Panc1 (cell line): Measurements from ENCODE around the gene KRTAP10-6. TPM values are rescaled to one million over a fixed set of nuclear protein-coding genes. Genes with fewer than 3 reads are reported as not detected.

Source experiments
- ATAC-seq: fragments of 200-7000 bp; cut with Tn5 transposase; 2 replicates; pipeline ENCODE4 v1.9.1; 2020; ENCODE audit warnings: mild to moderate bottlenecking, moderate library complexity
- BruUV-seq: library from RNA; stranded (reverse); fragments of 400-500 nt; replicated peaks from 2 replicates; lab custom pipeline; 2021; lab: Mats Ljungman, UMichigan
- CTCF ChIA-PET: fragments of 300-600 bp; sonication (Branson Sonifier 250); formaldehyde crosslinking; loops from one replicate; lab custom pipeline; 2022; ENCODE audit warnings: antibody characterized with exemption; lab: Charles Lee
- POLR2A ChIA-PET: fragments of 300-600 bp; sonication (Branson Sonifier 250); formaldehyde crosslinking; loops from one replicate; lab custom pipeline; 2022; ENCODE audit warnings: antibody characterized with exemption; lab: Charles Lee
- DNase-seq: peaks from one replicate; pipeline ENCODE4 v3.0.0-alpha.2; 2010; ENCODE audit warnings: low read depth, low spot score
- H3K27ac ChIP-seq: 2 replicates; pipeline ENCODE4 v1.5.1; 2011; ENCODE audit warnings: mild to moderate bottlenecking, low read length, inconsistent platforms
- H3K27me3 ChIP-seq: fragments of 200-500 bp; sonication (Bioruptor generic); 2 replicates; pipeline ENCODE4 v1.6.0; 2014; ENCODE audit warnings: low read length, inconsistent platforms; ENCODE audit not compliant: control insufficient read depth, insufficient read depth
- H3K36me3 ChIP-seq: fragments of 200-500 bp; sonication (Bioruptor generic); 2 replicates; pipeline ENCODE4 v1.5.1; 2014; ENCODE audit warnings: inconsistent platforms, mild to moderate bottlenecking, low read length, moderate library complexity; ENCODE audit not compliant: control insufficient read depth, insufficient read depth
- H3K4me1 ChIP-seq: 2 replicates; pipeline ENCODE4 v1.5.1; 2011; ENCODE audit warnings: inconsistent platforms, mild to moderate bottlenecking, low read length, moderate library complexity; ENCODE audit not compliant: control insufficient read depth, insufficient read depth
- H3K4me3 ChIP-seq, 2 experiments: 2 replicates each; pipeline ENCODE4 v1.5.1; 2011 to 2012; ENCODE audit warnings: low read depth in 2 of 2, low read length in 2 of 2, mild to moderate bottlenecking in 2 of 2, inconsistent platforms in 1 of 2, moderate library complexity in 1 of 2
- H3K9me3 ChIP-seq: fragments of 200-500 bp; sonication (Bioruptor generic); 2 replicates; pipeline ENCODE4 v1.5.1; 2014; ENCODE audit warnings: low read depth, mild to moderate bottlenecking, inconsistent platforms, low read length, moderate library complexity; ENCODE audit not compliant: control insufficient read depth, insufficient read depth
- POLR2AphosphoS5 ChIP-seq: IDR thresholded peaks from 2 replicates; pipeline ENCODE4 v1.6.1; 2012; ENCODE audit warnings: mild to moderate bottlenecking, low read depth, low read length, moderate library complexity
- REST ChIP-seq, 2 experiments: IDR thresholded peaks; 2 replicates each; pipeline ENCODE4 v1.6.1; 2011 to 2012; ENCODE audit warnings: low read depth in 2 of 2, control low read depth in 1 of 2, low read length in 1 of 2, mild to moderate bottlenecking in 1 of 2, moderate library complexity in 1 of 2; ENCODE audit not compliant: insufficient read depth in 1 of 2
- in situ Hi-C: cut with HindIII; loops from 2 replicates; pipeline ENCODE4 v1.10.0; 2016; ENCODE audit warnings: low sequenced_read_pairs, low pct_unique_long_range_greater_than_20kb
- intact Hi-C: fragments of 100-400 bp; cut with micrococcal nuclease; formaldehyde crosslinking; loops from one replicate; pipeline ENCODE4 v1.10.0; 2022; ENCODE audit not compliant: unreplicated experiment
- total RNA-seq: library from RNA; stranded (reverse); gene quantifications from one replicate; pipeline ENCODE4 v1.2.1, GENCODE V29; 2021; ENCODE audit not compliant: unreplicated experiment
- TF ChIP-seq, protein P1 (sequence below): fragments of 450-650 bp; IDR thresholded peaks from 2 replicates; pipeline ENCODE4 v1.5.1; 2017; ENCODE audit warnings: mild to moderate bottlenecking

KRTAP10-6 gene
- total RNA-seq, 1 experiment from 2014 or later, result not detected

- ChIA-PET CTCF (no interaction called here), POLR2A (no interaction called here)
- no peak overlapping the region for H3K27ac ChIP-seq
- in situ Hi-C loops, result no loop called here
- H3K27me3 ChIP-seq, result no peaks in the 10 kb centered on the region
- TF ChIP-seq POLR2AphosphoS5, result no peak
- TF ChIP-seq REST (IDR thresholded peaks at IDR 0.05; ENCODE audit: insufficient read depth in 1 of 2, low read depth in 2 of 2, low read length in 1 of 2), result no peak
- TF ChIP-seq, protein P1, sequence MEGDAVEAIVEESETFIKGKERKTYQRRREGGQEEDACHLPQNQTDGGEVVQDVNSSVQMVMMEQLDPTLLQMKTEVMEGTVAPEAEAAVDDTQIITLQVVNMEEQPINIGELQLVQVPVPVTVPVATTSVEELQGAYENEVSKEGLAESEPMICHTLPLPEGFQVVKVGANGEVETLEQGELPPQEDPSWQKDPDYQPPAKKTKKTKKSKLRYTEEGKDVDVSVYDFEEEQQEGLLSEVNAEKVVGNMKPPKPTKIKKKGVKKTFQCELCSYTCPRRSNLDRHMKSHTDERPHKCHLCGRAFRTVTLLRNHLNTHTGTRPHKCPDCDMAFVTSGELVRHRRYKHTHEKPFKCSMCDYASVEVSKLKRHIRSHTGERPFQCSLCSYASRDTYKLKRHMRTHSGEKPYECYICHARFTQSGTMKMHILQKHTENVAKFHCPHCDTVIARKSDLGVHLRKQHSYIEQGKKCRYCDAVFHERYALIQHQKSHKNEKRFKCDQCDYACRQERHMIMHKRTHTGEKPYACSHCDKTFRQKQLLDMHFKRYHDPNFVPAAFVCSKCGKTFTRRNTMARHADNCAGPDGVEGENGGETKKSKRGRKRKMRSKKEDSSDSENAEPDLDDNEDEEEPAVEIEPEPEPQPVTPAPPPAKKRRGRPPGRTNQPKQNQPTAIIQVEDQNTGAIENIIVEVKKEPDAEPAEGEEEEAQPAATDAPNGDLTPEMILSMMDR, result no peak
- no TSS peak for BruUV-seq
- peaks cover 12% of the 10 kb centered on the region; the same call in 1 of the 2 replicates for H3K9me3 ChIP-seq
- ATAC-seq, result no peak
- intact Hi-C loops, result no loop called here
- no peak overlapping the region for H3K4me3 ChIP-seq
- no peak for DNase-seq
- H3K4me1 ChIP-seq, result no peaks in the 10 kb centered on the region
- H3K36me3 ChIP-seq, result no peaks in the 10 kb centered on the region
Measured at GRCh38 chr21:44542716-44543115, 49.6 kb downstream of the KRTAP10-6 start.

Other genes starting within 250 kb of the KRTAP10-6 start
- 0.26 TPM for gene TRPM2, start 238.9 kb downstream of the KRTAP10-6 start, total RNA-seq
- gene LRRC3, start 137.0 kb downstream of the KRTAP10-6 start, total RNA-seq, result 3.3 TPM
- gene KRTAP10-1, start 52.3 kb downstream of the KRTAP10-6 start, total RNA-seq, result not detected
- gene KRTAP10-2, start 41.0 kb downstream of the KRTAP10-6 start, total RNA-seq, result not detected
- gene KRTAP10-3, start 33.7 kb downstream of the KRTAP10-6 start, total RNA-seq, result not detected
- gene KRTAP10-4, start 18.8 kb downstream of the KRTAP10-6 start, total RNA-seq, result not detected
- not detected for gene KRTAP10-5, start 11.9 kb downstream of the KRTAP10-6 start, total RNA-seq
- not detected for gene KRTAP10-7, start 8.1 kb upstream of the KRTAP10-6 start, total RNA-seq
- not detected for gene KRTAP10-8, start 19.6 kb upstream of the KRTAP10-6 start, total RNA-seq
- gene KRTAP10-9, start 34.6 kb upstream of the KRTAP10-6 start, total RNA-seq, result not detected
- gene KRTAP10-10, start 44.9 kb upstream of the KRTAP10-6 start, total RNA-seq, result not detected
- not detected for gene KRTAP10-11, start 53.9 kb upstream of the KRTAP10-6 start, total RNA-seq
- not detected for gene KRTAP12-4, start 62.2 kb upstream of the KRTAP10-6 start, total RNA-seq
- not detected for gene KRTAP12-3, start 65.4 kb upstream of the KRTAP10-6 start, total RNA-seq
- not detected for gene KRTAP12-2, start 74.4 kb upstream of the KRTAP10-6 start, total RNA-seq
- not detected for gene KRTAP12-1, start 89.7 kb upstream of the KRTAP10-6 start, total RNA-seq
- gene KRTAP10-12, start 104.7 kb upstream of the KRTAP10-6 start, total RNA-seq, result not detected
- not detected for gene TSPEAR, start 119.1 kb upstream of the KRTAP10-6 start, total RNA-seq
- gene UBE2G2, start 209.3 kb upstream of the KRTAP10-6 start, total RNA-seq, result 77.4 TPM
- gene SUMO3, start 225.6 kb upstream of the KRTAP10-6 start, total RNA-seq, result 41.4 TPM